NCI-H2029 treated with DMSO at 0.1 percent for 48 hours (cell line): ENCODE data around the gene IFNL3.
"Not testable (repeated sequence)": the region's sequence is repeated elsewhere in the genome, so short reads cannot be mapped to it uniquely, and the experiment has no call there.

Experiments
- DNase-seq: peaks from one replicate; lab custom pipeline; 2025; lab: John Stamatoyannopoulos, UW

IFNL3 gene

DNA sequence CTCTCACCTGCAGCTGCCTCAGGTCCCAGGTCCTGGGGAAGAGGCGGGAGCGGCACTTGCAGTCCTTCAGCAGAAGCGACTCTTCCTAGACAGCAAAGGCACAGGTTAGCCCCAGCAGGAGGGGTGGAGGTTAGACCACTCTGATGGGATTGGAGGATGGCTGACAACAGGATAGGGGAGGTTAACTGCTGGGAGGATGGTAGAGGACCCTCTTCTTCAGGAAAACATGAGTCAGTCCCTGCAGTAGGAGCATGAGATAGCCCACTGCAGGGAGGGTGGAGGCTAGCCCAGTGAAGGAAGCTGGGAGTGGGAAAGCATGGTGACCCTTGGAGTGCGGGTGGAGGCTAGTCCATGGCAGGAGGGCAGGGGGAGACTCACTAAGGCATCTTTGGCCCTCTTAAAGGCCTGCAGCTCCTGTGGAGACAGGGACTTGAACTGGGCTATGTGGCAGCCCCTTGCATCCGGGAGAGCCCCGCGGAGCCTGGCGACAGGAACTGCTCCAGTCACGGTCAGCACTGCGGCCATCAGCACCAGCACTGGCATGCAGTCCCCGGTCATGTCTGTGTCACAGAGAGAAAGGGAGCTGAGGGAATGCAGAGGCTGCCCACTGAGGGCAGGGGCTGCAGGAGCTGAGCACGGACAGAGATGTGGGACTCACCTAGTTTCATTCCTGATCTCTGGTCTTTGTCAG is at the start of gene IFNL3:
IFNL3 (minus strand) TSS at position 597 of the 691 bp plus-strand sequence; CDS start at position 558, 39 bp downstream.
- DNase-seq, result not testable (repeated sequence)

DNA sequence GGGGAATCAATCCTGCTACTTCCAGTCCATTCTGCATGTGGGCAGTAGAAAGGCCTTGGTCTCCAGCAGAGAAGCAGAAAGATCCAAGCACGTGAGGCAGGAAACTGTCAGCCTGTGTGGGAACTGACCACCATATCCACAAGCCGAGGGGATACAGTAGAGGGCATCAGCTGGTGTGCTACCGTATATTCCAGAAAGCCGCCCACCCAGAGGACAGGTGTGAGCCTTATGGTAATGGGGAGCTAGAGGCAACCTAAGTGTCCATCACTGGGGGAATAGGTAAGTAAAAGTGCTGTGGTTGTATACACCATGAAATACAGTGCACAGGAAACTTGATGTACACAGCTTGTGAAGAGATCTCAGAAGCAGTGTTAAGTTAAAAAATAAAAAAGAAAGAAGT is 48.6 kb upstream of the IFNL3 start:
- no peak for DNase-seq

DNA sequence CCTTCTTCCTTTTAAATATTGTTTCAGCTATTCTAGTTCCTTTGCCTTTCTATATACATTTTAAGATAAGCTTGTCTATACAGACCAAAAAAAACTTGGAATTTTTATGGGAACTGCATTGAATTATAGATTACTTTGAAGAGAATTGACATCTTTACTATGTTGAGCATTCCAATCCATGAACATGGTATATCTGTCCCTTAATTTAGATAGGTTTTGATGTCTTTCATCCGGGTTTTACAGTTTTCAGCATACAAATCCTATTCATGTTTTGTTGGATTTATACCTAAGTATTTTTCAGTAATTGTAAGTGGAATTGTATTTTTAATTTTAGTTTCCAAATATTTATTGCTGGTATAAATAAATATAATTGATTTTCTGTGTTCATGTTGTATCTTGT is 39.2 kb upstream of the IFNL3 start:
- no peak for DNase-seq

DNA sequence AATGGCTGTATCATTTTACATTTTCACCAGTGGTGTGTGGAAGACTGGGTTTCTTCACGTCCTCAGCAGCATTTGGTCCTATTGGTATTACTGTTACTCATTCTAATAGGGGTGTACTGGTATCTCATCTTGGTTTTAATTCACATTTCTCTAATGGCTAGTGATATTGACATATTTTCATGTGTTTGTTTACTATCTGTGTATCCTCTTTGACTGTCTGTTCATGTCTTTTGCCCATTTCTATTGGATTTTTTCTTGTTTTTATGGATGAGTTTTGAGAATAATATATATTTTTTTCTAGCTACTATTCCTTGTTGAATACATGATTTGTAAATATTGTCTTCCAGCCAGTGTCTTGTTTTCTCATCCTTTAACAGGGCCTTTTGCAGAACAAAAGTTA is 37.2 kb upstream of the IFNL3 start:
- DNase-seq, result no peak

DNA sequence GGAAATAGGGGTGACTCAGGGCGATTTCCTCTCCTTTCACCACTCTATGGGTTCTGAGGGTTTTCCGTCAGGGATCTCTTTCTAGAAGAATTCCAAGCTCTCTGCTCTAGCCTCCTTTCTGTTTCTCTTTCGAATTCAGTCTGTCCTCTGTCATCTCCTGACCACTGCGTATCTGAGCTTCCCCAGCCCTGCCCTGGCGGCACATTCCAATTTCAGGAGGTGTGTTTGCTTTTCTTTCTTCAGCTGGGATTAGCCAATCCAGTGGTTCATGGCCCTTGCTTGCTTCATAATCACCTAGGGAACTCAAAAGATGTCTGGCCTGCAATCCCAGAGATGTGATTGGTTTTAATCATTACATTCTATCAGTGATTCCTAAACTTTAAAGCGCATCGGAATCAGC is 32.8 kb upstream of the IFNL3 start:
- no peak for DNase-seq

DNA sequence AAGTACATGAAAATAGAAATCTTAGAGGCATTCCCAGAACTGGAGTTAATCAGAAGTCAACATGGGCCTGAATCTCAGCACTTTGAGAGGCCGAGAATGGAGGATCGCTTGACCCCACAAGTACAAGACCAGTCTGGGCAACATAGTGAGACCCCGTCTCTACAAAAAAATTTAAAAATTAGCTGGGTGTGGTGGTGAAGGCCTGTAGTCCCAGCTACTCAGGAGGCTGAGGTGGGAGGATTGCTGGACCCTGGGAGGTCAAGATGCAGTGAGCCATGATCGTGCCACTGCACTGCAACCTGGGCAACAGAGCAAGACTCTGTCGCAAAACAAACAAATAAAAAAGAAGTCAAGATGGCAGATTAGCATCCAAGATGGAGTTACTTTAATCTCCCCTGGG is 31.9 kb upstream of the IFNL3 start:
- no peak for DNase-seq

DNA sequence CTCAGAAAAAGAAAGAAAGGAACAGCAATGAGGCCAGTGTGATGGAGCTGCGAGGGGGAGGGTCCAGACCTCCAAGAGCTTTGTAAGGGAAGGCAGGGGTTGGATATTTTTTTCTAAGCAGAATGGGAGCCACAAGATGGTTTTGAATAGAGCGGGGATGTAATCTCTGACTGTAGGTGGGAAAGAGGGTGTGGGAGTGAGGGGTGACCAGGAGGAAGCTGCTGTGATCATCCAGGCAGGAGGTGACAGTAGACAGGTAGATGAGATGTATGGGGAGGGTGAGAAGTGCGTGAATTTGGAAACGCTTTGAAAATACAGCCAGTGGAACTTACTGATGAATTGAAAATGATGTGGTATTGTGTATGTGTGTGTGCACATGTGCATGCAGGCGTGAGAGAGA is 30.8 kb upstream of the IFNL3 start:
- no peak for DNase-seq

DNA sequence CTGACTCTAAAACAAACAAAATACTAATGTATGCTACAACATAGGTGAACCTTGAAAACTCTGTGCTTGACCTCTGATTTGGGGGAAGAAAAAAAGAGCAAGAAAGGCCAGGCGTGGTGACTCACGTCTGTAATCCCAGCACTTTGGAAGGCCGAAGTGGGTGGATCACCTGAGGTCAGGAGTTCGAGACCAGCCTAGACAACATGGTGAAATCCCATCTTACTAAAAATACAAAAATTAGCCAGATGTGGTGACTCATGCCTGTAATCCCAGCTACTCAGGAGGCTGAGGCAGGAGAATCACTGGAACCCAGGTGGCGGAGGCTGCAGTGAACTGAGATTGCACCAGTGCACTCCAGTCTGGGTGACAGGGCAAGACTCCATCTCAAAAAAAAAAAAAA is 29.1 kb upstream of the IFNL3 start:
- DNase-seq, result not testable (repeated sequence)

DNA sequence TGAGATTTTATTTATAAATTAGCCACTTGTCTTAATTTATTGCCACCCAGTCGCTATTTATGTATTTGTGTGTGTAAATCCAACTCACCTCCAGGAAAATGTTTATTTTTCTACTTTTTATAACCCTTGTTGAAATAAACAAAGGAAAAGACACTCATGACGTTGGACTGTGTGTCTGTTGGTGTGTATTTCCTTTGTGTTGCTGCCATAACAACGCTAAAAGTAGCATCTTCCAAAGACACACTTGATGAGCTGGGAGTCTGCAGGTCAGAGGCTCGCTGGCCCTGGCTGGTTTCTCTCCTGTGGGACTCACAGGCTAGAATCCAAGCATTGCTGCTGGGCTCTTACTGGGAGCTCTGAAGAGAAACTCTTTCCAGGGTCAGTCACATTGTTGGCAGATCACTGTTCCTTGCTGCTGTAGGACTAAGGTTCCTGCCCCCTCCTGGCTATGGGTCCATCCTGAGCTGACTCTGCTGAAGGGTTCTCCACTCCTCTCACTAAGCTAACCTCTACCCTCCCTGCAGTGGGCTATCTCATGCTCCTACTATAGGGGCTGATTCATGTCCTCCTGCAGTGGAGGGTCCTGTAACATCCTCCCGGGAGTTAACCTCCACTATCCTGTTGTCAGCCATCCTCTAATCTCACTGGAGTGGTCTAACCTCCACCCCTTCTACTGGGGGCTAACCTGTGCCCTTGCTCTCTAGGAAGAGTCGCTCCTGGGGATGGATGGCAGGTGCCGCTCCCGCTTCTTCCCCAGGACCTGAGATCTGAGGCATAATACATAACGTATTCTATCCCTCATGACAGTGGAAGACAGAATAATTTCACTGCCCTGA is 25.4 kb upstream of the IFNL3 start:
- DNase-seq, result peak; percentile 32

DNA sequence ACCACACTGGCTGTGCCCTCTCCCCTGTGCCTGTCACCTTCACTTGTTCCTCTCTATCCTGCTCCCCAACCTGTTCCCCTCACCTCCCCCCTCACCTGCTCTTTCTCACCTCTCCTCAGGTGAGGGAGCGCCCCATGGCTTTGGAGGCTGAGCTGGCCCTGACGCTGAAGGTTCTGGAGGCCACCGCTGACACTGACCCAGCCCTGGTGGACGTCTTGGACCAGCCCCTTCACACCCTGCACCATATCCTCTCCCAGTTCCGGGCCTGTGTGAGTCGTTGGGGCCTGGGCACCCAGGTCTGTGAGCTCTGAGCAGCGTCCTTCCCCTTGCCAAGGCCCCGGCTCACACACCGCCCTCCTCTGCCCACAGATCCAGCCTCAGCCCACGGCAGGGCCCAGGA is 24.6 kb upstream of the IFNL3 start:
- DNase-seq, result not testable (repeated sequence)

DNA sequence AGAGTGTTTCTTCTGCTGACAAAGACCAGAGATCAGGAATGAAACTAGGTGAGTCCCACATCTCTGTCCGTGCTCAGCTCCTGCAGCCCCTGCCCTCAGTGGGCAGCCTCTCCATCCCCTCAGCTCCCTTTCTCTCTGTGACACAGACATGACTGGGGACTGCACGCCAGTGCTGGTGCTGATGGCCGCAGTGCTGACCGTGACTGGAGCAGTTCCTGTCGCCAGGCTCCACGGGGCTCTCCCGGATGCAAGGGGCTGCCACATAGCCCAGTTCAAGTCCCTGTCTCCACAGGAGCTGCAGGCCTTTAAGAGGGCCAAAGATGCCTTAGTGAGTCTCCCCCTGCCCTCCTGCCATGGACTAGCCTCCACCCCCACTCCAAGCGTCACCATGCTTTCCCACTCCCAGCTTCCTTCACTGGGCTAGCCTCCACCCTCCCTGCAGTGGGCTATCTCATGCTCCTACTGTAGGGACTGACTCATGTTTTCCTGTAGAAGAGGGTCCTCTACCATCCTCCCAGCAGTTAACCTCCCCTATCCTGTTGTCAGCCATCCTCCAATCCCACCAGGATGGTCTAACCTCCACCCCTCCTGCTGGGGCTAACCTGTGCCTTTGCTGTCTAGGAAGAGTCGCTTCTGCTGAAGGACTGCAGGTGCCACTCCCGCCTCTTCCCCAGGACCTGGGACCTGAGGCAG is 23.9 kb upstream of the IFNL3 start:
- DNase-seq, result not testable (repeated sequence)

DNA sequence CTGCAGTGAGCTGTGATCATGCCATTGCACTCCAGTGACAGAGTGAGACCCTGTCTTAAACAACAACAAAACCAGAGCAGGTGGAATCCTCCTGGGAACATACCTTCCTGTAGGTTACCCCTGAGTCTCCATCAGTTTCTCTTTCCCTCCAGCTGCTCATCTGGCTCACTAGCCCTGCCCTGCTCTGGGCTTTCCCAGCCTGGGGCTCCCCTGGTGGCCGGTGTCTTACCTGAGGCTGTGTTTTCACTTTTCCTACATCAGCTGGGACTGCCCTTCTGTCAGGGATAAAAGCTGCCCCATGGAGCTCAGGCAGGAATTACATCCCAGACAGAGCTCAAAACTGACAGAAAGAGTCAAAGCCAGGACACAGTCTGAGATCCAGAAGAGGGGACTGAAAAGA is 23.3 kb upstream of the IFNL3 start, which contains the start of gene IFNL2:
IFNL2 (plus strand) TSS at position 312 of the 400 bp plus-strand sequence. CDS start 173 bp downstream, outside the sequence.
- DNase-seq, result not testable (repeated sequence)

DNA sequence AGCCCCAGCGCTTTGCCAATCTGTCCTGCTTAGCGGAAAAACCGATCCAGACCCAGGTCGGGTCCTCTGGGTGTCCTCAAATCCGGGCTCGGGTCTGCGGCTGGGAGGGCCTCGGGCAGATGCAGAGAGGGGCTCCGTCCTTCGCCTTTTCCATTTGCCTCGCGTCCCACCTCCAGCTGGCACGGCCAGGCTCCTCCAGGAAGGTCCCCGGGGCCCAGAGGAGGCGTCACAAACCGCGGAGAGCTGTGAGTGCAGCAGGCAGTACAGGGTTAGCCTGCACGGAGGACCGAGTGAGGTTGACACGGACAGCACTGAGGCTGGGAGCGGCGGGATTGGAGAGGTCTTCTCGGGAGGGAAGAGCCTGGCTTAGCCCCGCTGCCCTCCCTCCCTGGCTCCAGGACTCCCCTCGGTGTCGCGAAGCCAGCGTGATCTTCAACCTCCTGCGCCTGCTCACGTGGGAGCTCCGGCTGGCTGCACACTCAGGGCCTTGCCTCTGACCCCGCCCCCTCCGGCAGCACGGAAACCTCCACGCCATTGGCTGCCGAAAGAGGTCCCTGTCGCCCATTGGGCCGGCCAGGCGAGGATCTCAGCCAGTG is 20.6 kb upstream of the IFNL3 start:
- DNase-seq, result no peak

DNA sequence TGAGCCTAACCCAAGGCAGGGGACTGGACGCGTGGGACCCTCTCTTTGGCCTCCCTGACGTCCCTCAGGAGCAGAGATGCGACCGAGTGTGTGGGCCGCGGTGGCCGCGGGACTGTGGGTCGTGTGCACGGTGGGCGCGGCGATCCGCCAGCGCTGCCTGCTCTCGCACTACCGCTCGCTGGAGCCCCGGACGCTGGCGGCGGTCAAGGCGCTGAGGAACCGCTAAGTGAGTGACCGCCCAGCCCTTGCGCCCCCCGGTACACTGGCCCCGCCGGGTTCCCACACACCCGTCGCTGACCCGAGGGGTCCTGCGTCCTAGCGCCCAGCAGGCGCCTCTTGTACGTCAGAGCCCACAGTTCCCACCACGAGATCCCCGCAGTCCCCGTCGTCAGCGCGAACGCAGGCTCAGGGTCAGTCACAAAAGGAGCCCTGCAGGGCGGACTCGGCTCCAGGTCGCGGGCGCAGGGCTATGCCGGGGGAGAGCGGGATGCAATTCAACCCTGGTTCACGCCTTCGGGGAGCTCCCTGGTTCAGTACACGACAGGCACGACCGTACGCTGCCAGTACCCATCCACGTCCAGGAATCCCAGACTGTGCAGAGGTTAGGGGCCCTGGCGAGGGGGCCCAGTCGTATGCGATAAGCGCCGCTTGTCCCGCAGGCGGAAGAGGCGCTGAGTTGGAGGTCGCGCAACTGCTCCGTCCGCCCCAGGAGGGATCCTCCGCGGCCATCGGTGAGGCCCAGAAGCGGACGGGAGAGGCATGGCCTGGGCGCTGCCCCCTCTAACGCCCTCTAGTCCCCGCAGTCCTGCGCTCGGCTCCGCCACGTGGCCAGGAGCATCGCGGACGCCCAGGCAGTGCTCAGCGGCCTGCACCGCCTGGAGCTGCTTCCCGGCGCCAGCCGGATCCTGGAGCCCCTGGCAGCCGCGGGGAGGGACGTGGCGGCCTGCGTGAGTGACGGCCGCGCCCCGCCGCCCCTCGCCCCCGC is 19.8 kb upstream of the IFNL3 start:
- DNase-seq, result no peak

DNA sequence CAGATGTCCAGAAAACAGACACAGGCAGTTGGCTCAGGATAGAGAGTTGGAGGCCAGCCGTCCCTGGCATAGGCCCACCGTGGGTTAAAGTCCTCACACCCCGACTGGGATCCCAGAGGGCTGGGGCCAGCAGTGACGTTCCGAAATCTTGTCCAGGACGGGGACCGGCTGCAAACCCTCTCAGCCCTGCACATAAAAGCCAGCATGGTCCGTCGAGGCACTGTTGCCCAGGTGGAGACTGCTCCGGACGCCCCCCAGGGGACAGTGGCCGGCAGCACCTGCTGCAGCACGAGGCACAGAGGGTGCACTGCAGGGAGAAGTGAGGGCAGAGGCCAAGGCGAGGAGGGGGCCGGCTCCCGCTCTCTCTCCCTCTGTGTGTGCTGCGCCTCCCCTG is 19.1 kb upstream of the IFNL3 start:
- DNase-seq, result no peak

DNA sequence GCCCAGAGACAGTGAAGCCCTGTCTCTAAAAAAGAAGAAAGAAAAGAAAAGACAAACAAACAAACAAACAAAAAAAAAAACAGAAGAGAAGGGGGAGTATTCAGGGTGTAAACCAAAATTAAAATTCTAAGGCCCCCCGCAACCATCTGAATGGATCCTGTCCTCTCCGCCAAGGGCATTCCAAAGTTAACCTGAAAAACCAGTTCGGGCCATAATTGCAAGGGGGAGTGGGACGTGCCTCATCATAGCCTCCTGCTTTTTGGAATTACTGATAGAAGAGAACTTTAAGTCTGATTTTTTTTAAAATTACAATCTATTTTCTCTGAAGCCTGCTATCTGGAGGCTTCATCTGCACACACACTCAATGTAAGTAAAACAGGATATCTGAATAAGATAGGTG is 17.7 kb upstream of the IFNL3 start:
- no peak for DNase-seq

DNA sequence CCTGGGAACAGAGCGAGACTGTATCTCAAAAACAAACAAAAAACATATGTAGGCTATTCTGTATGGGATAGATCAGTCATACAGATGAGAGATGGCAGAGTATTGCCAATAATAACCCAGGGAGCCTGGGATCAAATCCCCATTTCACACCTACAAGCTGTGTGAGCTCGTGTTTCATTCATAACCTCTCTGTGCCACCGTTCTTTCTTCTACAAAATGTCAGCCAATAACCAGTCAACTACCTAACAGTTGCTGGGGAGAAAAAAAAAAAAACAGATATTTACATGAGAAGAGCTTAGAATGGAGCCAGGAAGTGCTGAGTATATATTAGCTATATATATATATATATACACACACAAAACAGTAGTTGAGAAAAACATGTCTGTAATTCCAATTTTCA is 16.9 kb upstream of the IFNL3 start:
- no peak for DNase-seq

DNA sequence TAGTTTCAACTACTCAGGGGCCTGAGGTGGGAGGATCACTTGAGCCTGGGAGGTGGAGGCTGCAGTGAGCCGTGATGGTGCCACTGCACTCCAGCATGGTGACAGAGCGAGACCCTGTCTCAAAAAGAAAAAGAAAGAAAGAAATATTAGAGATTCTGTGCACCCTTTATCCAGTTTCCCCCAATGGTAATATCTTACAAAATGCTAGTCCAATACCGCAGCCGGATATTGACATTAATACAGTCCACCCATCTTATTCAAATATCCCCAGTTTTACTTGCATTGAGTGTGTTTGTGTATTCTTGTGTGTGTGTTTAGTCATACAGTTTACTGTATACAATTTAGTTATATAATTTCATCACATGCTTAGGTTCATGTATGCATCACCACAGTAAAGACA is 12.4 kb upstream of the IFNL3 start:
- DNase-seq, result no peak

DNA sequence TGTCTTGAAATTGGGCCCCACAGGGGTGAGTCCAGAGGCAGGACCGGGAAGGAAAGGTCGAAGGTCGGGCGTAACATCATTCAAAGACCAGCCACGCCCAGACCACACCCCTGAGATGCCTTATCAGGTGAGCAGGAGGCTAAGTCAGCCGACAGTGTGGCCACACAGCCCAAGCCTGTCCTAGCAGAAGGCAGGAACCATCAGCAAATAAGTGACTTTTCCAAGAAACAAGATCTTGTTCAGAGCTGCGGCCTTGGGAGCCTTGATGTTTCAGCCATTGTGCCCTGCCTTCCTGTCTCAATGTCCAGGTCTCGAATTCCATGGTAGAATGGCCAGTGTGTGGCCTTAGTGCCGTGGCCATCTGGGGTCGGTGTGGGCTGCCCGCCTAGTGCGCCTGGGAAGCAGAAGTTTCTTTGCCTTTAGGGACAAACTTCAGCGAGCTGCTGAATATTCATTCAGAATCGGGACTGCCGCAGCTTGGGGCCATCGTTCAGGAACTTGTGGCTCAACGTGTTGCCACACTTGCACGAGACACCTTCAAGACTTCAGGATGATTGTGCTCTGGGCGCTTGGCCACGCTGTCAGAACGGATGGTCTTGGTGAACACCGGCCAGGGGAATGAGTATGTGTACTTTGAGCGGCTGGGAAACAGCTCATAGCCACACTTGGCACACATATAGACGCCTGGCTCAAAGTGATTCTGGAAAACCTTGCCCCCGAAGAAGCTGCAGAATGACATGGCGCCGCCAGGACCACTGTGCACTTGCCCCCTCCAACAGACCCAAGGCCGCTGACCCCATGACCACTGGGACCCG is 9.9 kb upstream of the IFNL3 start:
- no peak for DNase-seq
